DND-41 (cell line): ENCODE data around the gene CCDC201.
"Not testable (repeated sequence)": the region's sequence is repeated elsewhere in the genome, so short reads cannot be mapped to it uniquely, and the experiment has no call there.

ENCODE experiments used
- EZH2 ChIP-seq: IDR thresholded peaks from 3 replicates; pipeline ENCODE4 v1.6.1; 2012; ENCODE audit warnings: borderline replicate concordance, low read depth, mild to moderate bottlenecking, moderate library complexity, low read length, inconsistent platforms; ENCODE audit not compliant: severe bottlenecking
- TF ChIP-seq, protein P1 (sequence below): IDR thresholded peaks from 2 replicates; pipeline ENCODE4 v1.5.1; 2012; ENCODE audit warnings: borderline replicate concordance, low read length, moderate library complexity, mild to moderate bottlenecking; ENCODE audit not compliant: poor library complexity, severe bottlenecking; ENCODE audit errors: extremely low read depth

DNA sequence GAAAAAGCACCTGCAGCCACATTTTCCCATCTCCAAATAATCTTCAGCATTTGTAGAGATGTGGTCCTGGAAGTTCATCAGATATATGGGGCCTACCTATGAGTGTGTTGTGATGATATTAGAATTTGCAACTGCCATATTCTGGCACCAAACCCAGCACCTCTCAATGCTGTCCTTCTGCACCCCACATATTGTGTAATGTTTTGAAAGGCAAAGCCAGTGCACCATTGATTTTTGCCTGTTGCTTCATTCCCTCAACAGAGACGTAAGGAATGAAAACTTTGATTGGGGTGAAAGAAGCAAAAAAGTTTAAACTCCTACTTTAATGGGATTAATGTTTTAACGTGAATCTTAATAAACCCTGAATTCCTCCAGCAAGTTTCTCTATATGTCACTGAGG is 34.0 kb downstream of the CCDC201 start:
- TF ChIP-seq, protein P1, sequence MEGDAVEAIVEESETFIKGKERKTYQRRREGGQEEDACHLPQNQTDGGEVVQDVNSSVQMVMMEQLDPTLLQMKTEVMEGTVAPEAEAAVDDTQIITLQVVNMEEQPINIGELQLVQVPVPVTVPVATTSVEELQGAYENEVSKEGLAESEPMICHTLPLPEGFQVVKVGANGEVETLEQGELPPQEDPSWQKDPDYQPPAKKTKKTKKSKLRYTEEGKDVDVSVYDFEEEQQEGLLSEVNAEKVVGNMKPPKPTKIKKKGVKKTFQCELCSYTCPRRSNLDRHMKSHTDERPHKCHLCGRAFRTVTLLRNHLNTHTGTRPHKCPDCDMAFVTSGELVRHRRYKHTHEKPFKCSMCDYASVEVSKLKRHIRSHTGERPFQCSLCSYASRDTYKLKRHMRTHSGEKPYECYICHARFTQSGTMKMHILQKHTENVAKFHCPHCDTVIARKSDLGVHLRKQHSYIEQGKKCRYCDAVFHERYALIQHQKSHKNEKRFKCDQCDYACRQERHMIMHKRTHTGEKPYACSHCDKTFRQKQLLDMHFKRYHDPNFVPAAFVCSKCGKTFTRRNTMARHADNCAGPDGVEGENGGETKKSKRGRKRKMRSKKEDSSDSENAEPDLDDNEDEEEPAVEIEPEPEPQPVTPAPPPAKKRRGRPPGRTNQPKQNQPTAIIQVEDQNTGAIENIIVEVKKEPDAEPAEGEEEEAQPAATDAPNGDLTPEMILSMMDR: not testable (repeated sequence)
- not testable (repeated sequence) for TF ChIP-seq EZH2
